HCT116 (cell line): ENCODE measurements around the gene CTNND2. TPM values are rescaled to one million over a fixed set of nuclear protein-coding genes. Genes with fewer than 3 reads are reported as not detected.

Experiments
- ATAC-seq: fragments of 200-7000 bp; cut with Tn5 transposase; 2 replicates; pipeline ENCODE4 v1.9.1; 2020; ENCODE audit warnings: mild to moderate bottlenecking, moderate library complexity
- BruUV-seq: library from RNA; stranded (reverse); fragments of 400-500 nt; replicated peaks from 2 replicates; lab custom pipeline; 2021; lab: Mats Ljungman, UMichigan
- CTCF ChIA-PET: fragments of 300-600 bp; sonication (Branson Sonifier 250); formaldehyde crosslinking; loops from one replicate; lab custom pipeline; 2021; ENCODE audit warnings: antibody characterized with exemption; lab: Charles Lee
- POLR2A ChIA-PET: fragments of 300-600, 350-600 bp; sonication (Branson Sonifier 250); formaldehyde crosslinking; loops from one replicate; lab custom pipeline; 2021; ENCODE audit warnings: antibody characterized with exemption; lab: Charles Lee
- RAD21 ChIA-PET, 2 experiments: fragments of 300-600 bp; sonication (Branson Sonifier 250); formaldehyde crosslinking; loops; one replicate each; lab custom pipeline; 2023; ENCODE audit warnings: low total read pairs in 2 of 2; ENCODE audit not compliant: uncharacterized antibody in 2 of 2, unreplicated experiment in 2 of 2, low non-redundant PET in 1 of 2; lab: Charles Lee
- DNase-seq: peaks from one replicate; pipeline ENCODE4 v3.0.0-alpha.2; 2010; ENCODE audit warnings: low read depth, low spot score
- H2AFZ ChIP-seq: fragments of 200-600 bp; shearing (Covaris generic), sonication (generic); 2 replicates; pipeline ENCODE4 v1.6.1; 2017; ENCODE audit warnings: low read depth, mixed run types, mixed read lengths, antibody characterized with exemption, low read length; ENCODE audit not compliant: poor library complexity, severe bottlenecking
- H3K27ac ChIP-seq: 2 replicates; pipeline ENCODE4 v1.5.1; 2012; ENCODE audit warnings: low read depth, low read length
- H3K27me3 ChIP-seq: fragments of 200-600 bp; sonication (generic); 2 replicates; pipeline ENCODE4 v1.6.1; 2016; ENCODE audit warnings: mixed run types, low read length, mixed read lengths; ENCODE audit not compliant: insufficient read depth
- H3K36me3 ChIP-seq, 2 experiments: fragments of 200-500 bp in 1 of 2; fragments of 200-600 bp in 1 of 2; sonication (Bioruptor generic) in 1 of 2; sonication (generic) in 1 of 2; 2 replicates each; pipeline versions ENCODE4 v1.5.1 to v1.6.1; 2014 to 2016; ENCODE audit warnings: low read length in 2 of 2, inconsistent platforms in 1 of 2, mixed read lengths in 1 of 2, mixed run types in 1 of 2; ENCODE audit not compliant: insufficient read depth in 2 of 2, control insufficient read depth in 1 of 2
- H3K4me1 ChIP-seq, 2 experiments: fragments of 200-600 bp in 1 of 2; sonication (generic) in 1 of 2; 2 replicates each; pipeline versions ENCODE4 v1.5.1 to v1.6.1; 2012 to 2017; ENCODE audit warnings: low read length in 2 of 2, inconsistent platforms in 1 of 2, mild to moderate bottlenecking in 1 of 2, mixed read lengths in 1 of 2, mixed run types in 1 of 2, moderate library complexity in 1 of 2; ENCODE audit not compliant: insufficient read depth in 2 of 2, control insufficient read depth in 1 of 2
- H3K4me2 ChIP-seq: fragments of 200-600 bp; sonication (generic); 2 replicates; pipeline ENCODE4 v1.6.1; 2017; ENCODE audit warnings: mixed run types, low read length, mixed read lengths
- H3K4me3 ChIP-seq, 2 experiments: fragments of 200-600 bp in 1 of 2; sonication (generic) in 1 of 2; replicated peaks in 1 of 2; 2 replicates each; pipeline ENCODE4 v1.5.1; 2011 to 2016; ENCODE audit warnings: low read length in 2 of 2, control low read depth in 1 of 2, low read depth in 1 of 2, mild to moderate bottlenecking in 1 of 2, mixed read lengths in 1 of 2, mixed run types in 1 of 2
- H3K79me2 ChIP-seq: fragments of 200-600 bp; sonication (generic); 2 replicates; pipeline ENCODE4 v1.6.1; 2017; ENCODE audit warnings: mild to moderate bottlenecking, mixed run types, low read length, moderate library complexity, mixed read lengths; ENCODE audit not compliant: insufficient read depth
- H3K9ac ChIP-seq: fragments of 200-600 bp; sonication (generic); 2 replicates; pipeline ENCODE4 v1.6.1; 2016; ENCODE audit warnings: low read length, mixed read lengths
- H3K9me2 ChIP-seq: fragments of 200-600 bp; sonication (generic), shearing (Covaris generic); 2 replicates; pipeline ENCODE4 v1.6.1; 2017; ENCODE audit warnings: mixed run types, mild to moderate bottlenecking, moderate library complexity; ENCODE audit not compliant: insufficient read depth
- H3K9me3 ChIP-seq, 2 experiments: fragments of 200-500 bp in 1 of 2; fragments of 200-600 bp in 1 of 2; sonication (Bioruptor generic) in 1 of 2; sonication (generic) in 1 of 2; 2 replicates each; pipeline ENCODE4 v1.6.1; 2014 to 2017; ENCODE audit warnings: low read length in 2 of 2, mixed read lengths in 2 of 2, inconsistent platforms in 1 of 2, low read depth in 1 of 2, mild to moderate bottlenecking in 1 of 2, mixed run types in 1 of 2, moderate library complexity in 1 of 2; ENCODE audit not compliant: control insufficient read depth in 1 of 2, insufficient read depth in 1 of 2
- H4K20me1 ChIP-seq: fragments of 200-600 bp; sonication (generic), shearing (Covaris generic); 2 replicates; pipeline ENCODE4 v1.6.1; 2017; ENCODE audit warnings: mixed run types, mild to moderate bottlenecking, moderate library complexity; ENCODE audit not compliant: insufficient read depth
- CBX3 ChIP-seq: IDR thresholded peaks from 2 replicates; pipeline ENCODE4 v1.6.1; 2012; ENCODE audit warnings: low read depth
- ELF1 ChIP-seq: IDR thresholded peaks from 2 replicates; pipeline ENCODE4 v1.6.1; 2012; ENCODE audit warnings: low read depth, borderline replicate concordance
- RAD21 ChIP-seq: IDR thresholded peaks from 2 replicates; pipeline ENCODE4 v1.6.1; 2012; ENCODE audit warnings: low read depth, mild to moderate bottlenecking
- SIN3A ChIP-seq: IDR thresholded peaks from 2 replicates; pipeline ENCODE4 v1.6.1; 2012; ENCODE audit warnings: low read depth
- YY1 ChIP-seq: IDR thresholded peaks from 2 replicates; pipeline ENCODE4 v1.6.1; 2011; ENCODE audit warnings: low read length, low read depth, moderate library complexity, mild to moderate bottlenecking; ENCODE audit not compliant: insufficient replicate concordance; ENCODE audit errors: extremely low read depth
- intact Hi-C: fragments of 100-400 bp; cut with micrococcal nuclease; formaldehyde crosslinking; loops from 2 replicates; pipeline ENCODE4 v1.10.0; 2022
- total RNA-seq: library from RNA; stranded (reverse); gene quantifications from one replicate; pipeline ENCODE4 v1.2.1, GENCODE V29; 2021; ENCODE audit not compliant: unreplicated experiment
- TF ChIP-seq, protein P1 (sequence below): IDR thresholded peaks from 2 replicates; pipeline ENCODE4 v1.6.1; 2012
- TF ChIP-seq, protein P2 (sequence below): IDR thresholded peaks from 2 replicates; pipeline ENCODE4 v1.6.1; 2012
- TF ChIP-seq, protein P3 (sequence below): IDR thresholded peaks from 2 replicates; pipeline ENCODE4 v1.6.1; 2011; ENCODE audit warnings: mild to moderate bottlenecking, low read length, moderate library complexity; ENCODE audit not compliant: insufficient replicate concordance; ENCODE audit errors: extremely low read depth

The CTNND2 gene
- total RNA-seq, 1 experiment from 2014 or later = not detected

DNA sequence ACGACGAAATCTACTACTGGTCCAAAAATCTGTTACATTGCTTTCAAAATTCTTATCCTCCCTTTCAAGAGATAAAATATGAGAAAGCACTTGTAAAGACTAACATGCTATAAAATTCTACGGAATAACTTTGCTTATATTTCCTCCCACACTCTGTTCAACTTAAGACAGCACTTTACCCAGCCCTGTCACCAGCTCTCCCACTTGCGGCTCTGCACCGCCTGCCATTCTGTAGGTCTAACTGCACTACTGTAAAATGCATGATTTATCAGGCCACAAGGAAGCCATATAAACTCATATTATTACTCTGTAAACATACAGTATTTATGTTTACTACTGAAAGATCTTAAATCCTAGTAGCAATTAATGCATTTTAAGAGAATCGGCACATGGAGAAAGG lies 11.4 kb downstream of the CTNND2 start (continued):
- TF ChIP-seq, protein P1, sequence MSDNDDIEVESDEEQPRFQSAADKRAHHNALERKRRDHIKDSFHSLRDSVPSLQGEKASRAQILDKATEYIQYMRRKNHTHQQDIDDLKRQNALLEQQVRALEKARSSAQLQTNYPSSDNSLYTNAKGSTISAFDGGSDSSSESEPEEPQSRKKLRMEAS = no peak

DNA sequence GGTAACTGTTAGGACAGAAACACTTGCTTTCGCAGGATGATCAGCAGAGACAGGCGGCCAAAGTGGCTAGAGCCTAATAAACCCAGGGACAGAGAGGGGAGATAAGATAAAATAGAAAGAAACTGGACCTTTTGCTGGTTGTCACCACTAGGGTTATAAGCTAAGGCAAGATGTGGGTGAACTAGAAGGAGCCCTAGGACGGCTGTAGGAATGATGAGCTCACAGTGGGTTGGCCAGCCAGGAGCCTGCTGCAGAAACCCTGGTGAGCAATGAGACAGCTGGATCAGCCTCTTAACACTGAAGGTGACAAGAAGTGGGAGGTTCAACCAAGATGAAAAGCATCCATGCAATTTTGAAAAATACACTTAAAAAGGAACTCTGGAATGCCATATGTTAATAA lies 13.5 kb downstream of the CTNND2 start:
- no peaks in the 10 kb centered on the region for H3K9me2 ChIP-seq
- ChIA-PET POLR2A (no interaction called here), RAD21 (no interaction called here), CTCF (no interaction called here)
- no peaks in the 10 kb centered on the region for H3K4me1 ChIP-seq
- H3K36me3 ChIP-seq = no peaks in the 10 kb centered on the region
- H3K9ac ChIP-seq = no peak overlapping the region
- no peak overlapping the region for H3K4me2 ChIP-seq
- H3K27me3 ChIP-seq = no peaks in the 10 kb centered on the region
- no peaks in the 10 kb centered on the region for H4K20me1 ChIP-seq
- peaks cover 19 to 20% of the 10 kb centered on the region in 2 experiments; a peak in 2 of 4 replicates for H3K9me3 ChIP-seq
- intact Hi-C loops = no loop called here
- BruUV-seq = no TSS peak
- H3K27ac ChIP-seq = no peak overlapping the region
- H2AFZ ChIP-seq = no peak overlapping the region
- TF ChIP-seq ELF1 (no peak), RAD21 (no peak), CBX3 (no peak), SIN3A (no peak), YY1 (no peak)
- TF ChIP-seq, protein P2, sequence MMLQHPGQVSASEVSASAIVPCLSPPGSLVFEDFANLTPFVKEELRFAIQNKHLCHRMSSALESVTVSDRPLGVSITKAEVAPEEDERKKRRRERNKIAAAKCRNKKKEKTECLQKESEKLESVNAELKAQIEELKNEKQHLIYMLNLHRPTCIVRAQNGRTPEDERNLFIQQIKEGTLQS = no peak
- TF ChIP-seq, protein P3, sequence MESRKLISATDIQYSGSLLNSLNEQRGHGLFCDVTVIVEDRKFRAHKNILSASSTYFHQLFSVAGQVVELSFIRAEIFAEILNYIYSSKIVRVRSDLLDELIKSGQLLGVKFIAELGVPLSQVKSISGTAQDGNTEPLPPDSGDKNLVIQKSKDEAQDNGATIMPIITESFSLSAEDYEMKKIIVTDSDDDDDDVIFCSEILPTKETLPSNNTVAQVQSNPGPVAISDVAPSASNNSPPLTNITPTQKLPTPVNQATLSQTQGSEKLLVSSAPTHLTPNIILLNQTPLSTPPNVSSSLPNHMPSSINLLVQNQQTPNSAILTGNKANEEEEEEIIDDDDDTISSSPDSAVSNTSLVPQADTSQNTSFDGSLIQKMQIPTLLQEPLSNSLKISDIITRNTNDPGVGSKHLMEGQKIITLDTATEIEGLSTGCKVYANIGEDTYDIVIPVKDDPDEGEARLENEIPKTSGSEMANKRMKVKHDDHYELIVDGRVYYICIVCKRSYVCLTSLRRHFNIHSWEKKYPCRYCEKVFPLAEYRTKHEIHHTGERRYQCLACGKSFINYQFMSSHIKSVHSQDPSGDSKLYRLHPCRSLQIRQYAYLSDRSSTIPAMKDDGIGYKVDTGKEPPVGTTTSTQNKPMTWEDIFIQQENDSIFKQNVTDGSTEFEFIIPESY = no peak
- no peaks in the 10 kb centered on the region for H3K79me2 ChIP-seq
- no peak overlapping the region for H3K4me3 ChIP-seq
- no peak for ATAC-seq
- DNase-seq = no peak
